Heart left ventricle (tissue), 16 donors: ENCODE measurements around the gene PKP1. TPM values are rescaled to one million over a fixed set of nuclear protein-coding genes. Genes with fewer than 3 reads are reported as not detected.

Experiments
- ATAC-seq, 4 donors: fragments of 200-7000 bp; cut with Tn5 transposase; one replicate each; pipeline ENCODE4 v1.9.1; 2020 to 2022; ENCODE audit warnings: moderate library complexity in 4 of 4, mild to moderate bottlenecking in 3 of 4, moderate number of reproducible peaks in 1 of 4
- DNase-seq, 5 donors: peaks; one replicate each; pipeline ENCODE4 v3.0.0-alpha.2; 2020
- H3K27ac ChIP-seq, 12 donors: fragments of 200-600 bp; sonication (generic) in 4 of 12; one replicate each; pipeline versions ENCODE4 v1.5.0 to v1.8.0; 2016 to 2022; ENCODE audit warnings: mild to moderate bottlenecking in 2 of 12
- H3K27me3 ChIP-seq, 9 donors: fragments of 200-600 bp; sonication (generic) in 2 of 9; one replicate each; pipeline versions ENCODE4 v1.5.1 to v1.8.0; 2016 to 2022; ENCODE audit warnings: mild to moderate bottlenecking in 3 of 9
- H3K36me3 ChIP-seq, 9 donors: fragments of 200-600 bp; sonication (generic) in 2 of 9; one replicate each; pipeline versions ENCODE4 v1.5.0 to v1.8.0; 2018 to 2022; ENCODE audit warnings: mild to moderate bottlenecking in 2 of 9
- H3K4me1 ChIP-seq, 12 donors: fragments of 200-600 bp; sonication (generic) in 4 of 12; one replicate each; pipeline versions ENCODE4 v1.5.0 to v1.8.0; 2016 to 2022; ENCODE audit warnings: mild to moderate bottlenecking in 3 of 12
- H3K4me3 ChIP-seq, 12 donors: fragments of 200-600 bp; sonication (generic) in 4 of 12; one replicate each; pipeline versions ENCODE4 v1.5.0 to v1.8.0; 2017 to 2022; ENCODE audit warnings: mild to moderate bottlenecking in 9 of 12, moderate library complexity in 4 of 12
- H3K9me3 ChIP-seq, 12 donors: fragments of 200-600 bp; sonication (generic) in 4 of 12; one replicate each; pipeline versions ENCODE4 v1.5.0 to v1.8.0; 2016 to 2022; ENCODE audit warnings: mild to moderate bottlenecking in 1 of 12
- POLR2A ChIP-seq, 2 donors: fragments of 450-650 bp; IDR thresholded peaks; one replicate each; pipeline ENCODE4 v1.6.1; 2017; ENCODE audit warnings: antibody characterized with exemption in 2 of 2, mild to moderate bottlenecking in 2 of 2, moderate library complexity in 2 of 2
- WGBS, 4 donors: extraction: QIAGEN DNeasy Blood & Tissue Kit in 2 of 4; methylation state at CpG; one replicate each; pipeline versions ENCODE4 v1.1.5 to v1.1.7; 2013 to 2018; 5-methylcytosine and 5-hydroxymethylcytosine counted together
- intact Hi-C, 10 donors: fragments of 100-400 bp; cut with DNase I; formaldehyde crosslinking; loops; one replicate each; pipeline versions ENCODE4 v1.11.1 to v1.14.2; 2022
- polyA plus RNA-seq, 2 donors: library from polyadenylated mRNA; stranded (reverse); fragments of 200-250 nt; gene quantifications; one replicate each; pipeline ENCODE4 v1.2.3, GENCODE V29; 2013
- total RNA-seq, 9 donors: library from RNA; depleted of rRNA in 2 of 9; stranded (reverse); fragments of >200 nt in 2 of 9; fragmentation: NEBNext Ultra II Directional in 3 of 9; extraction: Animal tissue kit (Norgen Biotek cat#: 25700) in 3 of 9; gene quantifications; one replicate each; pipeline versions ENCODE4 v1.1.0 to v1.2.4, GENCODE V29; 2016 to 2023
- TF ChIP-seq, protein P1 (sequence below), 12 donors: fragments of 200-600 bp; sonication (generic) in 4 of 12; IDR thresholded peaks; one replicate each; pipeline versions ENCODE4 v1.5.0 to v1.8.0; 2018 to 2022; ENCODE audit warnings: antibody characterized with exemption in 12 of 12, mild to moderate bottlenecking in 5 of 12
- donor health status: ischemic (EF 13 %, LVEDD 7.1; RV severe dilation, severe dysfunction).
- donor health status: healthy with polysubstance abuse.
- donor health status: DM: no; HTN: yes; CAD: no.
- donor health status: DM: no; HTN: no; CAD: no.
- donor health status: ischemic (EF 25% LVEDD 6.9; RV normal size, moderate dysfunction).
- donor health status: ischemic (EF 25% LVEDD 5.7; RV mildly dilated, moderate dysfunction).
- donor health status: healthy.
- donor health status: DM: yes; HTN: yes; CAD: no.
- donor health status: ischemic (EF 35%, LVEDD 5.7; RV mildly dilated, moderate dysfunction).
- donor health status: nonischemic (EF 11% LVEDD 7.7; RV severe dilation, severe dysfunction).
- donor health status: DM: yes; HTN: yes; CAD: no.
- donor health status: PGD.
- donor health status: ischemic (EF 29% LVEDD 5.4; RV normal size, mild dysfunction).
- donor health status: nonischemic (EF 23%, LVEDD 6.1; RV moderate dilation, normal function).

PKP1 gene
- total and polyA plus RNA-seq, 11 donors = 0.09 to 1.6 (median 0.32) TPM; not detected in 3

GRCh38 chr1:201291916-201292315 is 8.6 kb downstream of the PKP1 start:
- Histone ChIP-seq H3K4me1 (no peaks in the 10 kb centered on the region), H3K27ac (no peak overlapping the region), H3K36me3 (no peaks in the 10 kb centered on the region), H3K27me3 (peaks cover 0 to 4% (median 0%) of the 10 kb centered on the region in 9 donors), H3K4me3 (no peak overlapping the region), H3K9me3 (no peaks in the 10 kb centered on the region)
- ATAC-seq = no peak
- intact Hi-C loops = no loop called here
- no peak for TF ChIP-seq POLR2A (IDR thresholded peaks at IDR 0.05)
- TF ChIP-seq, protein P1, sequence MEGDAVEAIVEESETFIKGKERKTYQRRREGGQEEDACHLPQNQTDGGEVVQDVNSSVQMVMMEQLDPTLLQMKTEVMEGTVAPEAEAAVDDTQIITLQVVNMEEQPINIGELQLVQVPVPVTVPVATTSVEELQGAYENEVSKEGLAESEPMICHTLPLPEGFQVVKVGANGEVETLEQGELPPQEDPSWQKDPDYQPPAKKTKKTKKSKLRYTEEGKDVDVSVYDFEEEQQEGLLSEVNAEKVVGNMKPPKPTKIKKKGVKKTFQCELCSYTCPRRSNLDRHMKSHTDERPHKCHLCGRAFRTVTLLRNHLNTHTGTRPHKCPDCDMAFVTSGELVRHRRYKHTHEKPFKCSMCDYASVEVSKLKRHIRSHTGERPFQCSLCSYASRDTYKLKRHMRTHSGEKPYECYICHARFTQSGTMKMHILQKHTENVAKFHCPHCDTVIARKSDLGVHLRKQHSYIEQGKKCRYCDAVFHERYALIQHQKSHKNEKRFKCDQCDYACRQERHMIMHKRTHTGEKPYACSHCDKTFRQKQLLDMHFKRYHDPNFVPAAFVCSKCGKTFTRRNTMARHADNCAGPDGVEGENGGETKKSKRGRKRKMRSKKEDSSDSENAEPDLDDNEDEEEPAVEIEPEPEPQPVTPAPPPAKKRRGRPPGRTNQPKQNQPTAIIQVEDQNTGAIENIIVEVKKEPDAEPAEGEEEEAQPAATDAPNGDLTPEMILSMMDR (IDR thresholded peaks at IDR 0.05) = no peak
- WGBS, 4 donors = 69 to 85% (median 81%) methylated on average over 8 of the region's 8 CpGs
- DNase-seq = no peak

- H3K36me3 ChIP-seq = no peaks in the 10 kb centered on the region
- H3K4me1 ChIP-seq = peaks cover 0 to 11% (median 2%) of the 10 kb centered on the region in 12 donors
- H3K9me3 ChIP-seq = no peaks in the 10 kb centered on the region
- TF ChIP-seq, protein P1 (IDR thresholded peaks at IDR 0.05) = no peak
- TF ChIP-seq POLR2A (IDR thresholded peaks at IDR 0.05) = no peak
- no peak overlapping the region for H3K27ac ChIP-seq
- H3K4me3 ChIP-seq = no peak overlapping the region
- DNase-seq (no peak), ATAC-seq (no peak)
- intact Hi-C loops = no loop called here
- peaks cover 0 to 4% (median 0%) of the 10 kb centered on the region in 9 donors for H3K27me3 ChIP-seq
- WGBS, 4 donors = 89 to 92% (median 92%) methylated on average over 2 of the region's 2 CpGs
Observed at GRCh38 chr1:201294876-201295275, 11.6 kb downstream of the PKP1 start.

DNA sequence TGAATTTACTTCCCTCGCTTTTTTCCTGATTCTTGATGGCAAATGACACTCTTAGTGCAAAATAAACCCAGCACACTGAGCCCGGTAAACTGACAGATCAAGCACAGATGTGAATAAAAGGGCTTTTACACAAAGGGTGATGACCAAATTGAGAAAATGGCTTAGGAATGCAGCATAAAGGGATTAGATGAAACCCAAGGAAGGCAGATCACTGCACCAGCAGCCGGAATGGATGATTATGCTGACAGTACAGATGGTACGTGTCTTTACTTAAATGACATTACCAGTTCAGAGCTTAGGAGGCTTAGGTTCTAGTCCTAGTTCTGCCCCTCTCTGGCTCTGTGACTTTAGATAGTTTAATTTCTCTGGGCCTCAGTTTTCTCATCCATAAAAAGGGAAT is 12.0 kb downstream of the PKP1 start:
- TF ChIP-seq, protein P1 (IDR thresholded peaks at IDR 0.05) = no peak
- TF ChIP-seq POLR2A (IDR thresholded peaks at IDR 0.05) = no peak
- Histone ChIP-seq H3K27ac (no peak overlapping the region), H3K9me3 (no peaks in the 10 kb centered on the region), H3K36me3 (no peaks in the 10 kb centered on the region), H3K4me3 (no peak overlapping the region), H3K4me1 (peaks cover 0 to 16% (median 3%) of the 10 kb centered on the region in 12 donors), H3K27me3 (peaks cover 0 to 4% (median 0%) of the 10 kb centered on the region in 9 donors)
- intact Hi-C loops = no loop called here
- ATAC-seq (no peak), DNase-seq (no peak)
- WGBS, 4 donors = 79 to 84% (median 82%) methylated on average over 4 of the region's 4 CpGs

GRCh38 chr1:201295861-201296260 is 12.6 kb downstream of the PKP1 start:
- no peak for DNase-seq
- Histone ChIP-seq H3K27ac (no peak overlapping the region), H3K9me3 (no peaks in the 10 kb centered on the region), H3K4me3 (no peak overlapping the region), H3K27me3 (peaks cover 0 to 4% (median 0%) of the 10 kb centered on the region in 9 donors), H3K36me3 (no peaks in the 10 kb centered on the region), H3K4me1 (peaks cover 0 to 17% (median 3%) of the 10 kb centered on the region in 12 donors)
- no peak for TF ChIP-seq POLR2A (IDR thresholded peaks at IDR 0.05)
- TF ChIP-seq, protein P1 (IDR thresholded peaks at IDR 0.05) = no peak
- 65 to 73% (median 67%) methylated on average over 3 of the region's 3 CpGs for WGBS, 4 donors
- intact Hi-C loops = no loop called here
- ATAC-seq = no peak
